ENCODE data around the gene IFNL4. TPM values are rescaled to one million over a fixed set of nuclear protein-coding genes. Genes with fewer than 3 reads are reported as not detected.
A peak's percentile ranks its signal among the peaks of the same experiment; 100 is the strongest.
"Not testable (repeated sequence)": the region's sequence is repeated elsewhere in the genome, so short reads cannot be mapped to it uniquely, and the experiment has no call there.

Gene IFNL4
- total and polyA plus RNA-seq, 8 donors = 0.09 TPM; not detected in 7

- FAIRE-seq (no peak), DNase-seq (no peak), ATAC-seq (no peak)
- intact Hi-C loops (cut with DNase I) = loop anchor here in 1 of 3 donors (10.0 kb wide), 1 partner anchor 106 kb away; the partner anchor contains the start of gene LRFN1
- WGBS, 2 donors = 89% methylated on average over 15 of the region's 15 CpGs
- Histone ChIP-seq H3K36me3 (no peaks in the 10 kb centered on the region), H3K27ac (no peak overlapping the region), H3K4me1 (no peaks in the 10 kb centered on the region), H3K27me3 (no peaks in the 10 kb centered on the region), H3K9me3 (no peaks in the 10 kb centered on the region), H3K4me3 (no peak overlapping the region)
- TF ChIP-seq, protein P1, sequence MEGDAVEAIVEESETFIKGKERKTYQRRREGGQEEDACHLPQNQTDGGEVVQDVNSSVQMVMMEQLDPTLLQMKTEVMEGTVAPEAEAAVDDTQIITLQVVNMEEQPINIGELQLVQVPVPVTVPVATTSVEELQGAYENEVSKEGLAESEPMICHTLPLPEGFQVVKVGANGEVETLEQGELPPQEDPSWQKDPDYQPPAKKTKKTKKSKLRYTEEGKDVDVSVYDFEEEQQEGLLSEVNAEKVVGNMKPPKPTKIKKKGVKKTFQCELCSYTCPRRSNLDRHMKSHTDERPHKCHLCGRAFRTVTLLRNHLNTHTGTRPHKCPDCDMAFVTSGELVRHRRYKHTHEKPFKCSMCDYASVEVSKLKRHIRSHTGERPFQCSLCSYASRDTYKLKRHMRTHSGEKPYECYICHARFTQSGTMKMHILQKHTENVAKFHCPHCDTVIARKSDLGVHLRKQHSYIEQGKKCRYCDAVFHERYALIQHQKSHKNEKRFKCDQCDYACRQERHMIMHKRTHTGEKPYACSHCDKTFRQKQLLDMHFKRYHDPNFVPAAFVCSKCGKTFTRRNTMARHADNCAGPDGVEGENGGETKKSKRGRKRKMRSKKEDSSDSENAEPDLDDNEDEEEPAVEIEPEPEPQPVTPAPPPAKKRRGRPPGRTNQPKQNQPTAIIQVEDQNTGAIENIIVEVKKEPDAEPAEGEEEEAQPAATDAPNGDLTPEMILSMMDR (IDR thresholded peaks at IDR 0.05) = no peak
These were observed 30.2 kb downstream of the IFNL4 start for GRCh38 chr19:39218230-39219007.

GRCh38 chr19:39217094-39217493, 31.6 kb downstream of the IFNL4 start:
- intact Hi-C loops (cut with DNase I) = loop anchor here in 1 of 3 donors (10.0 kb wide), 1 partner anchor 108 kb away; the partner anchor contains the start of gene LRFN1
- Histone ChIP-seq H3K27ac (no peak overlapping the region), H3K4me1 (no peaks in the 10 kb centered on the region), H3K27me3 (no peaks in the 10 kb centered on the region), H3K4me3 (no peak overlapping the region), H3K9me3 (no peaks in the 10 kb centered on the region), H3K36me3 (no peaks in the 10 kb centered on the region)
- no peak for ATAC-seq
- peak in 1 of 6 donors; percentile 5 for DNase-seq
- TF ChIP-seq, protein P1 (IDR thresholded peaks at IDR 0.05) = no peak
- no peak for FAIRE-seq
- 86 to 89% methylated on average over 5 of the region's 5 CpGs for WGBS, 2 donors

- H3K36me3 ChIP-seq, H3K27me3 ChIP-seq, FAIRE-seq, H3K9me3 ChIP-seq, H3K4me1 ChIP-seq, H3K27ac ChIP-seq, H3K4me3 ChIP-seq, ATAC-seq: not testable (repeated sequence)
- 92 to 94% methylated on average over 3 of the region's 3 CpGs for WGBS, 2 donors
- intact Hi-C loops (cut with DNase I) = loop anchor here in 1 of 3 donors (10.0 kb wide), 1 partner anchor 109 kb away; the partner anchor contains the start of gene LRFN1
- DNase-seq = peak in 1 of 6 donors; percentile 4
These were observed 33.3 kb downstream of the IFNL4 start for GRCh38 chr19:39215323-39215722.

GRCh38 chr19:39212375-39212742, 36.3 kb downstream of the IFNL4 start:
- H3K27ac ChIP-seq = no peak overlapping the region
- DNase-seq (peak in 1 of 6 donors; percentile 47), FAIRE-seq (no peak), ATAC-seq (peak in 1 of 4 donors; percentile 16)
- WGBS, 2 donors = 59 to 78% methylated on average over 8 of the region's 8 CpGs
- intact Hi-C loops (cut with DNase I) = loop anchor here in 1 of 3 donors (10.0 kb wide), 1 partner anchor 112 kb away; the partner anchor contains the start of gene LRFN1
- H3K27me3 ChIP-seq = no peaks in the 10 kb centered on the region
- H3K9me3 ChIP-seq = no peaks in the 10 kb centered on the region
- H3K4me3 ChIP-seq = no peak overlapping the region
- TF ChIP-seq, protein P1 (IDR thresholded peaks at IDR 0.05) = peak in 1 of 4 donors; percentile 15
- H3K36me3 ChIP-seq = no peaks in the 10 kb centered on the region
- H3K4me1 ChIP-seq = peaks cover 3 to 11% (median 8%) of the 10 kb centered on the region in 3 donors

- peaks cover 3 to 11% (median 9%) of the 10 kb centered on the region in 3 donors for H3K4me1 ChIP-seq
- intact Hi-C loops (cut with DNase I) = loop anchor here in 1 of 3 donors (10.0 kb wide), 1 partner anchor 113 kb away; the partner anchor contains the start of gene LRFN1
- H3K9me3 ChIP-seq = no peaks in the 10 kb centered on the region
- H3K27me3 ChIP-seq = no peaks in the 10 kb centered on the region
- TF ChIP-seq, protein P1 (IDR thresholded peaks at IDR 0.05) = no peak
- WGBS, 2 donors = 84 to 87% methylated on average over 13 of the region's 13 CpGs
- DNase-seq (peak in 1 of 6 donors; percentile 23), ATAC-seq (no peak), FAIRE-seq (no peak)
- no peaks in the 10 kb centered on the region for H3K36me3 ChIP-seq
- no peak overlapping the region for H3K4me3 ChIP-seq
- no peak overlapping the region for H3K27ac ChIP-seq
These were observed 36.8 kb downstream of the IFNL4 start for GRCh38 chr19:39211731-39212374.
